GM10248 (cell line): ENCODE data around the gene FFAR3.
A peak's percentile ranks its signal among the peaks of the same experiment; 100 is the strongest.

Experiments used
- CTCF ChIA-PET: fragments of 300-600 bp; sonication (Branson Sonifier 250); formaldehyde crosslinking; extraction: SDS; loops from one replicate; lab custom pipeline; 2021; ENCODE audit warnings: antibody characterized with exemption; lab: Yijun Ruan, JAX
- POLR2A ChIA-PET: fragments of 350-650 bp; sonication (Branson Sonifier 250); formaldehyde crosslinking; extraction: SDS; loops from one replicate; lab custom pipeline; 2020; ENCODE audit warnings: antibody characterized with exemption; lab: Yijun Ruan, JAX
- DNase-seq: peaks from one replicate; pipeline ENCODE4 v3.0.0; 2012; ENCODE audit errors: extremely low spot score
- CTCF ChIP-seq: IDR thresholded peaks from 2 replicates; pipeline ENCODE4 v1.5.1; 2012; ENCODE audit warnings: mild to moderate bottlenecking, low read depth; ENCODE audit errors: extremely low read depth, missing control alignments, control extremely low read depth

FFAR3 gene

GRCh38 chr19:35317464-35318043 lies 40.7 kb upstream of the FFAR3 start:
- CTCF ChIA-PET: interaction anchor here (0.8 to 1.2 kb wide), 2 partner anchors 10 to 11 kb away, joined by 3 to 5 read pairs; no protein-coding TSS in a partner anchor
- no peak for TF ChIP-seq CTCF
- DNase-seq: no peak
- POLR2A ChIA-PET: no interaction called here

- DNase-seq: no peak
- POLR2A ChIA-PET: no interaction called here
- TF ChIP-seq CTCF: no peak
- CTCF ChIA-PET: interaction anchor here (0.9 to 1.6 kb wide), 7 partner anchors 9 to 176 kb away, joined by 3 to 6 read pairs (median 4); no protein-coding TSS in a partner anchor
Measured at GRCh38 chr19:35318679-35319448, 39.4 kb upstream of the FFAR3 start.

- no peak for TF ChIP-seq CTCF
- no peak for DNase-seq
- ChIA-PET CTCF (interaction anchor here (1.1 to 1.6 kb wide), 5 partner anchors 8 to 175 kb away, joined by 3 to 6 read pairs (median 4); no protein-coding TSS in a partner anchor), POLR2A (interaction anchor here (1.1 kb wide), 1 partner anchor 11 kb away, joined by 3 read pairs; no protein-coding TSS in a partner anchor)
Measured at GRCh38 chr19:35320065-35320713, 38.1 kb upstream of the FFAR3 start.

- no peak for TF ChIP-seq CTCF
- no peak for DNase-seq
- ChIA-PET CTCF (no interaction called here), POLR2A (interaction anchor here (0.7 kb wide), 1 partner anchor 12 kb away, joined by 3 read pairs; no protein-coding TSS in a partner anchor)
Measured at GRCh38 chr19:35321291-35321690, 37.0 kb upstream of the FFAR3 start.

GRCh38 chr19:35322014-35322413 lies 36.2 kb upstream of the FFAR3 start:
- ChIA-PET CTCF (interaction anchor here (2.8 kb wide), 1 partner anchor 11 kb away, joined by 8 read pairs; no protein-coding TSS in a partner anchor), POLR2A (no interaction called here)
- no peak for TF ChIP-seq CTCF
- DNase-seq: no peak

GRCh38 chr19:35327642-35328041 lies 30.6 kb upstream of the FFAR3 start:
- no peak for DNase-seq
- TF ChIP-seq CTCF: peak; percentile 49
- CTCF ChIA-PET: interaction anchor here (1.2 to 1.5 kb wide), 4 partner anchors 8 to 22 kb away, joined by 3 to 4 read pairs (median 3); no protein-coding TSS in a partner anchor
- POLR2A ChIA-PET: no interaction called here
